ENCODE measurements around the gene METTL24.
"Not testable (repeated sequence)": the region's sequence is repeated elsewhere in the genome, so short reads cannot be mapped to it uniquely, and the experiment has no call there.

The METTL24 gene

DNA sequence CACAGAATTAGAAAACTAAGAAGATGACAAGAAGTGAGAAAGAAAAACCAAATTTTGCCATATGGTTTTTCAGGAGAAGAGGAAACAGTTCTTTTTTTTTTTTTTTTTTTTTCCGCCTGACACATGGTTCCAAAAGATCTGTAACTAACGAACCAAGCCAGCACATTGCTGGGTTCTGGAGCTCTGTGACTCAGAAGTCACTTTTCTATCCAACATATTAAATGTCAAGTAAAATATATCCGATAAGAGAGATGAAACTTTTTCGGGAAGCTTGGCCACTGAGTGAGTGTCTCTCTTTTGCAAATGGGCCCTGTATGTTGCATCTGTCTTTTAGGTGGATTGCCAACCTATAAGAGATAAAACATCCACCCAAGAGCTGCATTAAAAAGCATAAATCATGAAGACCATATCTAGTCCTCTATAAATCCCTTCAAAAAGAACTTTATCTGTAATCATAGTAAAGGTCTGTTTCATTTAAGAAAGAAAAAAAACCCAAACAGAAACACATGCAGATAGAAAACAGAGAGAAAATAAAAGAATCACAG is 4.6 kb downstream of the METTL24 start:
- no peaks in the 10 kb centered on the region for H3K36me3 Mint-ChIP-seq (ENCODE audit: low read depth)
- peaks cover 3% of the 10 kb centered on the region for H3K27me3 Mint-ChIP-seq (ENCODE audit: low read depth)
- peak overlapping the region; percentile 83 to 99 (median 93) for H3K27ac Mint-ChIP-seq
- H3K4me3 Mint-ChIP-seq, result peak overlapping the region in 2 of 3 experiments; percentile 31 to 46
- no peaks in the 10 kb centered on the region for H3K9me3 Mint-ChIP-seq
- H3K4me1 Mint-ChIP-seq, result peaks cover 69% of the 10 kb centered on the region
- TF ChIP-seq, protein P1, sequence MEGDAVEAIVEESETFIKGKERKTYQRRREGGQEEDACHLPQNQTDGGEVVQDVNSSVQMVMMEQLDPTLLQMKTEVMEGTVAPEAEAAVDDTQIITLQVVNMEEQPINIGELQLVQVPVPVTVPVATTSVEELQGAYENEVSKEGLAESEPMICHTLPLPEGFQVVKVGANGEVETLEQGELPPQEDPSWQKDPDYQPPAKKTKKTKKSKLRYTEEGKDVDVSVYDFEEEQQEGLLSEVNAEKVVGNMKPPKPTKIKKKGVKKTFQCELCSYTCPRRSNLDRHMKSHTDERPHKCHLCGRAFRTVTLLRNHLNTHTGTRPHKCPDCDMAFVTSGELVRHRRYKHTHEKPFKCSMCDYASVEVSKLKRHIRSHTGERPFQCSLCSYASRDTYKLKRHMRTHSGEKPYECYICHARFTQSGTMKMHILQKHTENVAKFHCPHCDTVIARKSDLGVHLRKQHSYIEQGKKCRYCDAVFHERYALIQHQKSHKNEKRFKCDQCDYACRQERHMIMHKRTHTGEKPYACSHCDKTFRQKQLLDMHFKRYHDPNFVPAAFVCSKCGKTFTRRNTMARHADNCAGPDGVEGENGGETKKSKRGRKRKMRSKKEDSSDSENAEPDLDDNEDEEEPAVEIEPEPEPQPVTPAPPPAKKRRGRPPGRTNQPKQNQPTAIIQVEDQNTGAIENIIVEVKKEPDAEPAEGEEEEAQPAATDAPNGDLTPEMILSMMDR (IDR thresholded peaks at IDR 0.05; ENCODE audit: unreplicated experiment in 3 of 3), result no peak

DNA sequence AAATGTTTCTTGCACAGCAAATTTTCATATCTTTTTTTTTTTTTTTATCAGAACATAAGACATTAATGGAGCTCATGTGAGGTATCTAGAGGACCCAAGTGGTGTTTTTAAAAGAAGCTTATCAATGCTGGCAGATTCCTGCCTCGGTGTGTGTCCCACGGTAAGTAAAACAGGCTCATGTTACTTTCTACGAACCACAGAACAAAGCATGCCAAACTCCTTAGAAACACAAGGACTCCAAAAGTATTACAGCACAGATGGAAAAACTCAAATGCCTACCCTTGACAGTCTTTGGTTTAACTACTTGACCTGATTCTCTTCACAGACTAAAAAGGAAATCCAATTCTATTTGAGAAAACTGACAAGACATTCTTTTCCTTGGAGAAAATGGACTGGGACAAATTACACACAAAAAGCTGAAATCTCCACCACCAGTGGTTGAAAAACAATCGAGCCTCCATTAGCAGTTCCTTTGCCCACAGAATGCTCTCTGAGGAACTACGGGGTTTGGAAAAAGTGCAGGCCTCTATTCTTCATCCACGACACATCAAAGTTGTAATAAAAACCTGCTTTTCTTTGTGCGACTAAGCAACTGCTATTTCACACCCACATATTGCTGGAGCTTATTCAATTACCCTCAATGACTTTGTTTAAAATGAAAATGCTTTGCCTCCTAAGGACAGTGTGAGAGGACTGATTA is 5.4 kb downstream of the METTL24 start:
- TF ChIP-seq, protein P1 (IDR thresholded peaks at IDR 0.05; ENCODE audit: unreplicated experiment in 3 of 3), result no peak
- Mint-ChIP-seq H3K36me3 (ENCODE audit: low read depth) (no peaks in the 10 kb centered on the region), H3K27me3 (ENCODE audit: low read depth) (peaks cover 3% of the 10 kb centered on the region), H3K4me1 (peaks cover 68% of the 10 kb centered on the region), H3K27ac (peak overlapping the region; percentile 83 to 99 (median 93)), H3K4me3 (peak overlapping the region in 2 of 3 experiments; percentile 15 to 38), H3K9me3 (no peaks in the 10 kb centered on the region)

DNA sequence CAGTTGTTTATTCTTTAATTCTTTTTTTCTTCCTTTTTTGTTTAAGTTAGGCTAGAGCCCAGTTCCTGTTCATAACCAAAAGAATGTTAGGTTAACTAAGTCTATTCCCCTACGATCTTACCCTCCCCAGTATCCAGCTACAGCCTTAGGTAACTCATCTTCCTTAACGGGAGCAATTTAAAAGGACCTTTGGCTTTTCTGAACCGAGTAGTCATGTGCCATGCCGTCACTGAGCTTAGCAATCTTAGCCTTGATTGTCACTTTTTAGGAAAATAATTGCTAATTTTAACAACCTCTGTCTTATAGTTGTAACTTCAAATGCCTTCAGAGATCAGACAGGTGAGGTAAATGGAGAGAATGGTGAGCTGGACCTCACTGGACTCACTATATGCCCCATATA is 6.2 kb downstream of the METTL24 start:
- TF ChIP-seq, protein P1 (IDR thresholded peaks at IDR 0.05; ENCODE audit: unreplicated experiment in 3 of 3), result no peak
- Mint-ChIP-seq H3K9me3 (no peaks in the 10 kb centered on the region), H3K4me3 (no peak overlapping the region), H3K27ac (peak overlapping the region; percentile 83 to 99 (median 93)), H3K27me3 (ENCODE audit: low read depth) (no peaks in the 10 kb centered on the region), H3K36me3 (ENCODE audit: low read depth) (no peaks in the 10 kb centered on the region), H3K4me1 (peaks cover 62% of the 10 kb centered on the region)

DNA sequence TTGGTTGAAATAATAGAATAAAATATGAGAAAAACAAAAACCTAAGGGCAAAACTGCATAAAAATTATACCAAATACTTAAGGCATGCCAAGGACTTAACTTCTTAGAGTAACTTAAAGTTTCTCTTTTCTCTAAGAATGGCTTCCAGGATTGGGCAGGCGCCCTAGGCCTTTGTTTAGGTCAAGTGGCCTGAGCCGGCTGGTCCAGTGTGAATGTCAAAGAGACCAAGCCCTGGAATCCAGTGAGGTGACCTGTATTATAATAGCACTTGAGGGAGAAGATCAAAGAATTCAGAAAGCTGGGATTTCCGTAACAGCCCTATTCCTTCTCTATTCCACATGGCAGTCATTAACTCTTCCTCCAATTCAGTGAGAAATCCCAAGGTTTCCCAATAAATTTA is 6.6 kb downstream of the METTL24 start:
- peaks cover 57% of the 10 kb centered on the region for H3K4me1 Mint-ChIP-seq
- no peaks in the 10 kb centered on the region for H3K9me3 Mint-ChIP-seq
- H3K4me3 Mint-ChIP-seq, result no peak overlapping the region
- H3K36me3 Mint-ChIP-seq (ENCODE audit: low read depth), result no peaks in the 10 kb centered on the region
- no peaks in the 10 kb centered on the region for H3K27me3 Mint-ChIP-seq (ENCODE audit: low read depth)
- H3K27ac Mint-ChIP-seq, result peak overlapping the region; percentile 68 to 93 (median 83)
- TF ChIP-seq, protein P1 (IDR thresholded peaks at IDR 0.05; ENCODE audit: unreplicated experiment in 3 of 3), result no peak

DNA sequence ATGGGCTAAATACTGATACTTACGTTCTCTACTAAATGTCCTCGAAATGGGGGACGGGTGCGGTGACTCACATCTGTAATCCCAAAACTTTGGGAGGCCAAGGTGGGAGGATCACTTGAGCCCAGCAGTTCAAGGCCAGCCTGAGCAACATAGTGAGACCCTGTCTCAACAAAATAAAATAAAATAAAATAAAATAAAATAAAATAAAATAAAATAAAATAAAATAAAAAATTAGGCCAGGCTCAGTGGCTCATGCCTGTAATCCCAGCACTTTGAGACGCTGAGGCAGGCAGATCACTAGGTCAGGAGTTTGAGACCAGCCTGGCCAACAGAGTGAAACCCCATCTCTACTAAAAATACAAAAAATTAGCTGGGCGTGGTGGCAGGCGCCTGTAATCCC is 7.6 kb downstream of the METTL24 start:
- H3K27me3 Mint-ChIP-seq (ENCODE audit: low read depth); H3K9me3 Mint-ChIP-seq; H3K27ac Mint-ChIP-seq; H3K4me3 Mint-ChIP-seq; H3K36me3 Mint-ChIP-seq (ENCODE audit: low read depth): not testable (repeated sequence)
- peaks cover 51% of the 10 kb centered on the region for H3K4me1 Mint-ChIP-seq

DNA sequence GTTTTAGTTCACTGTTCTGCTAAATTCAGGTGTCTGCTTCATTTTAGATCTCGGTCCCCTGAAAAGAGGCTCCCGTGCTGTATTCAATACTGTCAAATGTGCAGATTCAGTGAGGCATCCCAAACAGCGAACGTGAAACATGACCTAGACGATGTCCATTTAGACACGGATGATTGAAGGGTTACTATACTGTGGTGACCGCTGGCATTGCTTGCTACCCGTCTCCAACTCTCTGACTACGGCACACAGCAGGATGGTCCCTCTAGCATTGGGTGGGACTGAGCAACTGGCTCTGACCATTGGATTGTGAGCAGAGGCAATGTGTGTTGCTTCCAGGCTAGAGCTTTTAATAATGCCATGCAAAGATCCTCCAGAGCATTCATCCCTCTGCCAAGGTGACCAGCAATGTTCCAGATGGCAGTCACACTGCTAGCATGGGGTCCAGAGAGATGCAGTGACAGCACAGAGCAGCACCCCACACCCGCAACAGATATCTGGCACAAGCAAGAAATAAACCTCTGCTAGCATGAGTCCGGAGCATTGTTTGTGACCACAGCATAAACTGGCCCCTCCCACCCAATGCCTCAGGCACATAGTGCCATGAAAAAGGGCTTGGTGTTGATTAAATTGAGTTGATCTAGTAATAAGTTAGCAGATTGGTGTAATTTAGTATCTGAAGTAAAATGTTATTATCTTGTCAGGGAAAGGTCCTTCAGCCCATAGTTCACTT is 9.0 kb downstream of the METTL24 start:
- no peak overlapping the region for H3K4me3 Mint-ChIP-seq
- TF ChIP-seq, protein P1 (IDR thresholded peaks at IDR 0.05; ENCODE audit: unreplicated experiment in 3 of 3), result no peak

More for the DNA sequence above, 9.0 kb downstream of the METTL24 start:
- Mint-ChIP-seq H3K36me3 (ENCODE audit: low read depth) (no peaks in the 10 kb centered on the region), H3K27me3 (ENCODE audit: low read depth) (no peaks in the 10 kb centered on the region), H3K4me1 (peaks cover 36% of the 10 kb centered on the region), H3K27ac (peak overlapping the region in 2 of 3 experiments; percentile 9 to 29), H3K9me3 (no peaks in the 10 kb centered on the region)

Measured in nephron (organoid).